OCI-LY7 (cell line): ENCODE measurements around the gene ZNF804A. TPM values are rescaled to one million over a fixed set of nuclear protein-coding genes. Genes with fewer than 3 reads are reported as not detected.

Source experiments
- BruUV-seq: library from RNA; stranded (reverse); fragments of 400-500 nt; replicated peaks from 2 replicates; lab custom pipeline; 2021; lab: Mats Ljungman, UMichigan
- CTCF ChIA-PET: fragments of 300-600 bp; sonication (Branson Sonifier 250); formaldehyde crosslinking; loops from one replicate; lab custom pipeline; 2022; ENCODE audit warnings: antibody characterized with exemption; ENCODE audit not compliant: unreplicated experiment; lab: Charles Lee
- POLR2A ChIA-PET: fragments of 300-600 bp; sonication (Branson Sonifier 250); formaldehyde crosslinking; loops from one replicate; lab custom pipeline; 2022; ENCODE audit warnings: antibody characterized with exemption; lab: Charles Lee
- DNase-seq: peaks from one replicate; pipeline ENCODE4 v3.0.0-alpha.2; 2015; ENCODE audit warnings: low spot score
- H2AFZ ChIP-seq: fragments of 200-600 bp; sonication (generic), shearing (Covaris generic); 2 replicates; pipeline ENCODE4 v1.6.1; 2014; ENCODE audit warnings: mild to moderate bottlenecking, antibody characterized with exemption, low read length, moderate library complexity
- H3K27ac ChIP-seq: fragments of 200-600 bp; sonication (generic); 2 replicates; pipeline ENCODE4 v1.5.1; 2014; ENCODE audit warnings: mixed run types, low read depth, mild to moderate bottlenecking, moderate library complexity, low read length, inconsistent platforms; ENCODE audit not compliant: poor library complexity, severe bottlenecking
- H3K36me3 ChIP-seq: fragments of 200-600 bp; sonication (generic); 2 replicates; pipeline ENCODE4 v1.6.1; 2014; ENCODE audit warnings: mild to moderate bottlenecking, antibody characterized with exemption, low read length, moderate library complexity, mixed read lengths; ENCODE audit not compliant: insufficient read depth
- H3K4me1 ChIP-seq: fragments of 200-600 bp; sonication (generic); 2 replicates; pipeline ENCODE4 v1.5.1; 2014; ENCODE audit warnings: mild to moderate bottlenecking, low read length; ENCODE audit not compliant: insufficient read depth, poor library complexity, severe bottlenecking
- H3K4me2 ChIP-seq: fragments of 200-600 bp; sonication (generic); 2 replicates; pipeline ENCODE4 v1.6.1; 2014; ENCODE audit warnings: mild to moderate bottlenecking, low read length
- H3K4me3 ChIP-seq: fragments of 200-600 bp; sonication (generic); 2 replicates; pipeline ENCODE4 v1.5.1; 2014; ENCODE audit warnings: mild to moderate bottlenecking, low read depth, low read length; ENCODE audit not compliant: poor library complexity, severe bottlenecking
- H3K79me2 ChIP-seq: fragments of 200-600 bp; sonication (generic); 2 replicates; pipeline ENCODE4 v1.6.1; 2016; ENCODE audit warnings: low read depth, mild to moderate bottlenecking, low read length, moderate library complexity, mixed read lengths; ENCODE audit not compliant: insufficient read depth
- H3K9me2 ChIP-seq: fragments of 200-600 bp; sonication (generic); 2 replicates; pipeline ENCODE4 v1.6.1; 2016; ENCODE audit warnings: mild to moderate bottlenecking, low read length, mixed read lengths; ENCODE audit not compliant: insufficient read depth
- H3K9me3 ChIP-seq: fragments of 200-600 bp; sonication (generic); 2 replicates; pipeline ENCODE4 v1.6.1; 2014; ENCODE audit warnings: mild to moderate bottlenecking, mixed run types, low read length, mixed read lengths
- H4K20me1 ChIP-seq: fragments of 200-600 bp; sonication (generic); 2 replicates; pipeline ENCODE4 v1.6.1; 2014; ENCODE audit warnings: mild to moderate bottlenecking, antibody characterized with exemption, low read length, moderate library complexity, mixed read lengths; ENCODE audit not compliant: insufficient read depth
- CTCF ChIP-seq: fragments of 200-600 bp; sonication (generic); conservative IDR thresholded peaks from 2 replicates; pipeline ENCODE4 v1.5.1; 2014; ENCODE audit warnings: mild to moderate bottlenecking, antibody characterized with exemption, low read length, moderate library complexity, mixed read lengths
- EZH2phosphoT487 ChIP-seq: fragments of 200-600 bp; sonication (generic); IDR thresholded peaks from 2 replicates; pipeline ENCODE4 v1.6.1; 2018; ENCODE audit warnings: low read depth, borderline replicate concordance, mild to moderate bottlenecking, mixed run types, antibody characterized with exemption, low read length, moderate library complexity, mixed read lengths
- intact Hi-C: fragments of 100-400 bp; cut with micrococcal nuclease; formaldehyde crosslinking; loops from one replicate; pipeline ENCODE4 v1.10.0; 2022; ENCODE audit not compliant: unreplicated experiment
- total RNA-seq, 2 experiments: library from RNA; depleted of rRNA in 1 of 2; stranded (reverse); fragments of >200 nt in 1 of 2; shearing (Covaris generic) in 1 of 2; gene quantifications; 2 replicates each; pipeline ENCODE4 v1.2.3, GENCODE V29; 2014 to 2022

The ZNF804A gene
- total RNA-seq, 2 experiments from 2014 or later, result 14.4 to 19.9 TPM

GRCh38 chr2:184923751-184924150, 325.4 kb downstream of the ZNF804A start:
- Histone ChIP-seq H3K36me3 (peaks cover 14% of the 10 kb centered on the region; the same call in 1 of the 2 replicates), H3K9me2 (no peaks in the 10 kb centered on the region), H4K20me1 (no peaks in the 10 kb centered on the region; the same call in 1 of the 2 replicates), H3K4me2 (no peak overlapping the region), H3K27ac (no peak overlapping the region), H3K9me3 (peaks cover 21% of the 10 kb centered on the region; the same call in 1 of the 2 replicates), H2AFZ (no peak overlapping the region), H3K79me2 (peaks cover 46% of the 10 kb centered on the region), H3K4me3 (no peak overlapping the region), H3K4me1 (peaks cover 4% of the 10 kb centered on the region)
- POLR2A ChIA-PET, result no interaction called here
- CTCF ChIA-PET, result no interaction called here
- TF ChIP-seq CTCF (no peak), EZH2phosphoT487 (no peak)
- no TSS peak for BruUV-seq
- intact Hi-C loops, result no loop called here
- no peak for DNase-seq

- BruUV-seq, result no TSS peak
Measured at GRCh38 chr2:184927040-184927439, 328.7 kb downstream of the ZNF804A start.

More at GRCh38 chr2:184927040-184927439, 328.7 kb downstream of the ZNF804A start:
- H3K4me1 ChIP-seq, result peaks cover under 1% of the 10 kb centered on the region
- no peaks in the 10 kb centered on the region; the same call in 1 of the 2 replicates for H4K20me1 ChIP-seq
- H3K4me2 ChIP-seq, result no peak overlapping the region
- peaks cover 33% of the 10 kb centered on the region for H3K9me3 ChIP-seq
- ChIA-PET POLR2A (interaction anchor here (0.7 to 1.1 kb wide), 3 partner anchors 10 to 331 kb away, joined by 3 to 4 read pairs (median 3); no protein-coding TSS in a partner anchor), CTCF (no interaction called here)
- intact Hi-C loops, result no loop called here
- no peak overlapping the region for H3K27ac ChIP-seq
- peaks cover 25% of the 10 kb centered on the region for H3K36me3 ChIP-seq
- H3K4me3 ChIP-seq, result no peak overlapping the region
- DNase-seq, result no peak
- TF ChIP-seq EZH2phosphoT487, result no peak
- no peak for TF ChIP-seq CTCF
- H2AFZ ChIP-seq, result no peak overlapping the region
- no peaks in the 10 kb centered on the region for H3K9me2 ChIP-seq
- H3K79me2 ChIP-seq, result peaks cover 46% of the 10 kb centered on the region
